ENCODE measurements around the gene FARSB. TPM values are rescaled to one million over a fixed set of nuclear protein-coding genes. Genes with fewer than 3 reads are reported as not detected.
A peak's percentile ranks its signal among the peaks of the same experiment; 100 is the strongest.

The FARSB gene
- 10 to 100 TPM; 10.5 to 23.3 (median 13.8) TPM for total RNA-seq
- polyA plus RNA-seq: 10 to 100 TPM; 27.6 to 31.8 TPM
- total RNA-seq: 26.4 reads per million, percentile 57 among the genes with 10 or more reads in this experiment

- Histone ChIP-seq H3K4me3 (ENCODE audit: low read length) (peak within 1 kb of the TSS; percentile 82), H3K4me1 (ENCODE audit: control insufficient read depth in 2 of 2, insufficient read depth in 2 of 2, low read length in 2 of 2) (peaks cover 18 to 20% of the 10 kb centered on the region in 2 donors), H3K36me3 (ENCODE audit: control insufficient read depth in 2 of 3, insufficient read depth in 3 of 3, low read length in 3 of 3) (peaks cover 0 to 5% (median 0%) of the 10 kb centered on the region in 3 experiments), H3K27ac (ENCODE audit: low read depth, low read length) (peak within 1 kb of the TSS; percentile 94), H3K27me3 (ENCODE audit: control insufficient read depth in 2 of 2, insufficient read depth in 2 of 2, low read length in 2 of 2) (no peaks in the 10 kb centered on the region), H3K9me3 (ENCODE audit: control insufficient read depth in 2 of 3, low read length in 3 of 3) (no peaks in the 10 kb centered on the region)
- peak; percentile 86 to 98 (median 94) for DNase-seq
- CTCF ChIA-PET: no interaction called here
- Mint-ChIP-seq H3K4me1 (peaks cover 30 to 59% (median 45%) of the 10 kb centered on the region in 7 donors), H3K4me3 (peak within 1 kb of the TSS; percentile 95 to 100 (median 99)), H3K9me3 (no peaks in the 10 kb centered on the region), H3K27me3 (no peaks in the 10 kb centered on the region), H3K36me3 (peaks cover 2 to 5% (median 4%) of the 10 kb centered on the region in 5 donors), H3K27ac (peak within 1 kb of the TSS; percentile 98 to 100 (median 99))
- intact Hi-C loops (cut with micrococcal nuclease): loop anchor here (1.0 to 5.0 kb wide), 10 partner anchors 34 to 1929 kb away; partner anchors contain the start of genes CUL3 (in 2 of the 2), EPHA4 (in 1 of the 2), MRPL44 (in 1 of the 2) and SGPP2 (in 1 of the 2)
- POLR2A ChIA-PET: no interaction called here
- peak; percentile 96 for ATAC-seq
Observed at GRCh38 chr2:222655787-222656525, at the start of gene FARSB. Gene FARSB, minus strand, starts transcription at chr2:222656092. Its CDS starts 19 bp downstream, at chr2:222656073.

GRCh38 chr2:222703886-222704285, 48.0 kb upstream of the FARSB start:
- no peak overlapping the region for H3K27ac ChIP-seq (ENCODE audit: low read depth, low read length)
- POLR2A ChIA-PET: interaction anchor here (0.7 kb wide), 1 partner anchor 62 kb away, joined by 3 read pairs; no protein-coding TSS in a partner anchor
- ATAC-seq (no peak), DNase-seq (no peak)
- Mint-ChIP-seq H3K36me3 (no peaks in the 10 kb centered on the region), H3K4me3 (no peak overlapping the region), H3K27me3 (peaks cover 38 to 50% (median 46%) of the 10 kb centered on the region in 5 donors), H3K9me3 (peaks cover 0 to 2% (median 0%) of the 10 kb centered on the region in 11 donors), H3K4me1 (peaks cover 10 to 21% (median 13%) of the 10 kb centered on the region in 7 donors), H3K27ac (no peak overlapping the region)
- no peaks in the 10 kb centered on the region for H3K36me3 ChIP-seq (ENCODE audit: control insufficient read depth in 2 of 3, insufficient read depth in 3 of 3, low read length in 3 of 3)
- CTCF ChIA-PET: no interaction called here
- intact Hi-C loops (cut with micrococcal nuclease): no loop called here
- no peaks in the 10 kb centered on the region for H3K4me1 ChIP-seq (ENCODE audit: control insufficient read depth in 2 of 2, insufficient read depth in 2 of 2, low read length in 2 of 2)
- H3K4me3 ChIP-seq (ENCODE audit: low read length): no peak overlapping the region
- H3K27me3 ChIP-seq (ENCODE audit: control insufficient read depth in 2 of 2, insufficient read depth in 2 of 2, low read length in 2 of 2): peaks cover 0 to 4% of the 10 kb centered on the region in 2 donors
- no peaks in the 10 kb centered on the region for H3K9me3 ChIP-seq (ENCODE audit: control insufficient read depth in 2 of 3, low read length in 3 of 3)

- Histone ChIP-seq H3K4me3 (ENCODE audit: low read length) (no peak overlapping the region), H3K36me3 (ENCODE audit: control insufficient read depth in 2 of 3, insufficient read depth in 3 of 3, low read length in 3 of 3) (no peaks in the 10 kb centered on the region), H3K9me3 (ENCODE audit: control insufficient read depth in 2 of 3, low read length in 3 of 3) (no peaks in the 10 kb centered on the region), H3K27ac (ENCODE audit: low read depth, low read length) (no peak overlapping the region), H3K4me1 (ENCODE audit: control insufficient read depth in 2 of 2, insufficient read depth in 2 of 2, low read length in 2 of 2) (no peaks in the 10 kb centered on the region), H3K27me3 (ENCODE audit: control insufficient read depth in 2 of 2, insufficient read depth in 2 of 2, low read length in 2 of 2) (peaks cover 0 to 4% of the 10 kb centered on the region in 2 donors)
- Mint-ChIP-seq H3K4me3 (no peak overlapping the region), H3K27me3 (peaks cover 36 to 54% (median 46%) of the 10 kb centered on the region in 5 donors), H3K4me1 (peaks cover 10 to 19% (median 13%) of the 10 kb centered on the region in 7 donors), H3K36me3 (no peaks in the 10 kb centered on the region), H3K9me3 (peaks cover 0 to 2% (median 0%) of the 10 kb centered on the region in 11 donors), H3K27ac (no peak overlapping the region)
- ChIA-PET POLR2A (no interaction called here), CTCF (no interaction called here)
- ATAC-seq: no peak
- no peak for DNase-seq
- intact Hi-C loops (cut with micrococcal nuclease): no loop called here
Observed at GRCh38 chr2:222703091-222703490, 47.2 kb upstream of the FARSB start.

DNA sequence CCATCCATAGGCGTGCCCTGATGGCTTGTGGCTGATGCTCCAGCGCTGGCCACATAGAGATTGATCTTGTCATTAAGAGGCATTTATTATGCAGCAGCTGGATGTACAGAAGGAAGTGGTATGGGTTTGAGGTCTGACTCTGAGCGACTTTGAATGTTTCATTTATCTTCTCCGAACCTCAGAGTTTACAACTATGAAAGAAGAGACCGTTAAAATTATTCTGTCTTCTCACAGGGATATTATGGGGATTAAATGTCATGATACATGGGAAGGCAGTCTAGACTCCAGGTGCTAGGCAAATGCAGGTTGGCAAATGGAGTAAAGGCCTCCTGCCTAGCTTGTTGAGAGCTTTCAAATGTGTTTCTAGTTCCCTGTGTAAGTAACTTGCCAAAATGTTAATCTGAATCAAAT, 45.8 kb upstream of the FARSB start:
- DNase-seq (peak in 1 of 9 donors; percentile 19), ATAC-seq (peak; percentile 62)
- H3K36me3 ChIP-seq (ENCODE audit: control insufficient read depth in 2 of 3, insufficient read depth in 3 of 3, low read length in 3 of 3): no peaks in the 10 kb centered on the region
- H3K4me1 Mint-ChIP-seq: peaks cover 10 to 16% (median 12%) of the 10 kb centered on the region in 7 donors
- no peak overlapping the region for H3K27ac ChIP-seq (ENCODE audit: low read depth, low read length)
- H3K9me3 Mint-ChIP-seq: peaks cover 0 to 2% (median 0%) of the 10 kb centered on the region in 11 donors
- H3K4me3 Mint-ChIP-seq: peak overlapping the region in 6 of 10 donors; percentile 6 to 74 (median 34)
- H3K27me3 Mint-ChIP-seq: peaks cover 28 to 55% (median 44%) of the 10 kb centered on the region in 5 donors
- H3K36me3 Mint-ChIP-seq: no peaks in the 10 kb centered on the region
- H3K27me3 ChIP-seq (ENCODE audit: control insufficient read depth in 2 of 2, insufficient read depth in 2 of 2, low read length in 2 of 2): peaks cover 0 to 4% of the 10 kb centered on the region in 2 donors
- POLR2A ChIA-PET: no interaction called here
- CTCF ChIA-PET: interaction anchor here (0.6 to 1.8 kb wide), 3 partner anchors 11 to 201 kb away, joined by 3 to 6 read pairs (median 5); no protein-coding TSS in a partner anchor
- H3K27ac Mint-ChIP-seq: peak overlapping the region in 1 of 9 donors; percentile 18
- intact Hi-C loops (cut with micrococcal nuclease): no loop called here
- no peak overlapping the region for H3K4me3 ChIP-seq (ENCODE audit: low read length)
- no peaks in the 10 kb centered on the region for H3K9me3 ChIP-seq (ENCODE audit: control insufficient read depth in 2 of 3, low read length in 3 of 3)
- H3K4me1 ChIP-seq (ENCODE audit: control insufficient read depth in 2 of 2, insufficient read depth in 2 of 2, low read length in 2 of 2): no peaks in the 10 kb centered on the region

DNA sequence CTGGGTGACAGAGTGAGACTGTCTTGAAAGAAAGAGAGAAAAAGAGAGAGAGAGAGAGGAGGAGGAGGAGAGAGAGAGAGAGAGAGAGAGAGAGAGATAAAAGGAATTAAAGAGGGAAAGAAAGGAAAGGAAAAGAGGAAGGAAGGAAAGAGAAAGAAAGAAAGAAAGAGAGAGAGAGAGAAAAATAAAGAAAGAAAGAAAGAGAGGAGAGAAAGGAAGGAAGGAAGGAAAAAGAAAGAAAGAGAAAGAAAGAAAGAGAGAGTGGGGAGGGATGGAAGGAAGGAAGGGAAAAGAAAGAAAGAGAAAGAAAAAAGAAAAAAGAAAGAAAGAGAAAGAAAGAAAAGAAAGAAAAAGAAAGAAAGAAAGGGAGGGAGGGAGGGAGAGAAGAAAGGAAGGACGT, 45.3 kb upstream of the FARSB start:
- Mint-ChIP-seq H3K27ac (no peak overlapping the region), H3K4me3 (peak overlapping the region in 6 of 10 donors; percentile 19 to 74 (median 44))
- H3K27ac ChIP-seq (ENCODE audit: low read depth, low read length): no peak overlapping the region

DNA sequence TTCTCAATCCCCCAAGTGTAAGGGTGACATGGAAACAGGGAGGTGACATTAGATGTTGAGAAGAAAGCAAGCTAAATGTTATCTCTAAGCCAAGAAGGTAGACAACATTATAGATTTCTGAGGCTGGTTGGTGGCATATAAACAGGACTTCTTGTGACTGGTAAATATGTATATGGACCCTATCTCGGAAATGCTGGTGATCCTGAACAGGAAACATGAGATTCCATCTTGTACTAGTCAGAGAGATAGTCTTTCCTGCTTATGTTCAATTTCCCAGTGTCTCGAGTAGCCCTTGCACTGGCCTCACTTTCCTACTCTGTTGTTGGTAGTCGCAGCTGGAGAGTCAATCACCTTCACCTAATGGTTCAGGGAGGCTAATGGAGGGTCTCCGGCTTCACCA, 42.4 kb upstream of the FARSB start:
- ChIA-PET POLR2A (no interaction called here), CTCF (interaction anchor here (1.9 kb wide), 1 partner anchor 8 kb away, joined by 4 read pairs; no protein-coding TSS in a partner anchor)
- intact Hi-C loops (cut with micrococcal nuclease): no loop called here
- Mint-ChIP-seq H3K4me3 (no peak overlapping the region), H3K36me3 (peaks cover 0 to 3% (median 0%) of the 10 kb centered on the region in 5 donors), H3K4me1 (peaks cover 10 to 16% (median 13%) of the 10 kb centered on the region in 7 donors), H3K9me3 (peaks cover 0 to 2% (median 0%) of the 10 kb centered on the region in 11 donors), H3K27me3 (peaks cover 18 to 52% (median 31%) of the 10 kb centered on the region in 5 donors), H3K27ac (no peak overlapping the region)
- no peak for ATAC-seq
- Histone ChIP-seq H3K27ac (ENCODE audit: low read depth, low read length) (no peak overlapping the region), H3K4me3 (ENCODE audit: low read length) (no peak overlapping the region), H3K9me3 (ENCODE audit: control insufficient read depth in 2 of 3, low read length in 3 of 3) (no peaks in the 10 kb centered on the region), H3K4me1 (ENCODE audit: control insufficient read depth in 2 of 2, insufficient read depth in 2 of 2, low read length in 2 of 2) (no peaks in the 10 kb centered on the region), H3K36me3 (ENCODE audit: control insufficient read depth in 2 of 3, insufficient read depth in 3 of 3, low read length in 3 of 3) (no peaks in the 10 kb centered on the region), H3K27me3 (ENCODE audit: control insufficient read depth in 2 of 2, insufficient read depth in 2 of 2, low read length in 2 of 2) (peaks cover 0 to 4% of the 10 kb centered on the region in 2 donors)
- DNase-seq: no peak

More for the DNA sequence above, 45.3 kb upstream of the FARSB start:
- Histone ChIP-seq H3K4me3 (ENCODE audit: low read length) (no peak overlapping the region), H3K4me1 (ENCODE audit: control insufficient read depth in 2 of 2, insufficient read depth in 2 of 2, low read length in 2 of 2) (no peaks in the 10 kb centered on the region), H3K27me3 (ENCODE audit: control insufficient read depth in 2 of 2, insufficient read depth in 2 of 2, low read length in 2 of 2) (peaks cover 0 to 4% of the 10 kb centered on the region in 2 donors), H3K9me3 (ENCODE audit: control insufficient read depth in 2 of 3, low read length in 3 of 3) (no peaks in the 10 kb centered on the region), H3K36me3 (ENCODE audit: control insufficient read depth in 2 of 3, insufficient read depth in 3 of 3, low read length in 3 of 3) (no peaks in the 10 kb centered on the region)
- Mint-ChIP-seq H3K9me3 (peaks cover 0 to 2% (median 0%) of the 10 kb centered on the region in 11 donors), H3K27me3 (peaks cover 28 to 58% (median 43%) of the 10 kb centered on the region in 5 donors), H3K36me3 (no peaks in the 10 kb centered on the region), H3K4me1 (peaks cover 10 to 16% (median 12%) of the 10 kb centered on the region in 7 donors)
- intact Hi-C loops (cut with micrococcal nuclease): no loop called here
- POLR2A ChIA-PET: no interaction called here
- CTCF ChIA-PET: interaction anchor here (0.6 to 1.8 kb wide), 3 partner anchors 10 to 202 kb away, joined by 3 to 6 read pairs (median 5); no protein-coding TSS in a partner anchor
- ATAC-seq: no peak
- DNase-seq: no peak
